Activated T-cell treated with anti-CD3 and anti-CD28 coated beads, Interleukin-2, amount 50 U/mL, for 4 hours (primary cell): ENCODE results near the gene PTPRU. TPM values are rescaled to one million over a fixed set of nuclear protein-coding genes. Genes with fewer than 3 reads are reported as not detected.

ENCODE experiments used
- total RNA-seq, 3 donors: library from RNA; stranded (reverse); gene quantifications; one replicate each; pipeline ENCODE4 v1.2.1, GENCODE V29; 2021

PTPRU gene
- total RNA-seq, 3 donors from 2014 or later: 0.19 to 0.78 (median 0.32) TPM

Other genes with a start within 250 kb of the PTPRU start
- 1 to 10 TPM in 2 of 3 donors, under 1 TPM in 1; 0.61 to 1.7 (median 1.0) TPM for gene TMEM200B, start 112.6 kb upstream of the PTPRU start, total RNA-seq
- gene SRSF4, start 54.6 kb upstream of the PTPRU start, total RNA-seq: 100 to 1,000 TPM; 104 to 109 (median 106) TPM
- gene MECR, start 5.6 kb upstream of the PTPRU start, total RNA-seq: 10 to 100 TPM; 29.8 to 35.4 (median 32.6) TPM